Liver (tissue), 9 donors: ENCODE data around the gene PPP1R14D. TPM values are rescaled to one million over a fixed set of nuclear protein-coding genes. Genes with fewer than 3 reads are reported as not detected.

Source experiments
- DNase-seq: peaks from one replicate; pipeline ENCODE4 v3.0.0-alpha.2; 2017; ENCODE audit warnings: low spot score
- H3K27ac ChIP-seq, 2 donors: one replicate each; pipeline ENCODE4 v1.7.0; 2013; ENCODE audit warnings: inconsistent platforms in 2 of 2, low read length in 2 of 2, control low read depth in 1 of 2, low read depth in 1 of 2, mild to moderate bottlenecking in 1 of 2
- H3K27me3 ChIP-seq, 4 donors: one replicate each; pipeline versions ENCODE4 v1.6.1 to v1.7.0; 2013; ENCODE audit warnings: low read length in 3 of 4, inconsistent platforms in 1 of 4, mild to moderate bottlenecking in 1 of 4, moderate library complexity in 1 of 4; ENCODE audit not compliant: control insufficient read depth in 4 of 4, insufficient read depth in 4 of 4
- H3K36me3 ChIP-seq, 4 donors: one replicate each; pipeline versions ENCODE4 v1.6.1 to v1.7.0; 2013; ENCODE audit warnings: low read length in 3 of 4, mild to moderate bottlenecking in 3 of 4, low read depth in 1 of 4, moderate library complexity in 1 of 4; ENCODE audit not compliant: control insufficient read depth in 4 of 4, insufficient read depth in 3 of 4
- H3K4me1 ChIP-seq, 4 donors: one replicate each; pipeline versions ENCODE4 v1.6.1 to v1.7.0; 2013; ENCODE audit warnings: low read length in 3 of 4, mild to moderate bottlenecking in 3 of 4, moderate library complexity in 1 of 4; ENCODE audit not compliant: control insufficient read depth in 4 of 4, insufficient read depth in 4 of 4
- H3K4me3 ChIP-seq, 3 donors: one replicate each; pipeline versions ENCODE4 v1.6.1 to v1.7.0; 2013; ENCODE audit warnings: low read length in 3 of 3, control low read depth in 1 of 3, low read depth in 1 of 3, mild to moderate bottlenecking in 1 of 3
- H3K9ac ChIP-seq, 2 donors: one replicate each; pipeline ENCODE4 v1.7.0; 2013; ENCODE audit warnings: low read length in 2 of 2, mild to moderate bottlenecking in 2 of 2, moderate library complexity in 2 of 2, control low read depth in 1 of 2, low read depth in 1 of 2
- H3K9me3 ChIP-seq, 4 donors: one replicate each; pipeline versions ENCODE4 v1.6.1 to v1.7.0; 2013; ENCODE audit warnings: low read length in 3 of 4; ENCODE audit not compliant: control insufficient read depth in 4 of 4
- ATF3 ChIP-seq: IDR thresholded peaks from 2 replicates; pipeline ENCODE4 v1.6.1; 2016; ENCODE audit warnings: antibody characterized with exemption
- CTCF ChIP-seq: fragments of 150-350 bp; IDR thresholded peaks from 2 replicates; pipeline ENCODE4 v1.5.1; 2017; ENCODE audit warnings: improper control_type of control experiment, low read depth, low read length; ENCODE audit not compliant: missing input control
- EGR1 ChIP-seq, 2 donors: IDR thresholded peaks; 2 replicates each; pipeline ENCODE4 v1.6.1; 2016 to 2018; ENCODE audit warnings: antibody characterized with exemption in 2 of 2, low read depth in 2 of 2
- FOXA1 ChIP-seq: IDR thresholded peaks from 2 replicates; pipeline ENCODE4 v1.6.1; 2016; ENCODE audit warnings: antibody characterized with exemption
- FOXA2 ChIP-seq: IDR thresholded peaks from 2 replicates; pipeline ENCODE4 v1.6.1; 2016; ENCODE audit warnings: antibody characterized with exemption
- GABPA ChIP-seq, 2 donors: IDR thresholded peaks in 1 of 2; conservative IDR thresholded peaks in 1 of 2; 2 replicates each; pipeline ENCODE4 v1.6.1; 2016; ENCODE audit warnings: antibody characterized with exemption in 2 of 2, mild to moderate bottlenecking in 1 of 2, moderate library complexity in 1 of 2
- HNF4A ChIP-seq, 2 donors: conservative IDR thresholded peaks; 2 replicates each; pipeline ENCODE4 v1.6.1; 2016; ENCODE audit warnings: antibody characterized with exemption in 2 of 2, mild to moderate bottlenecking in 2 of 2
- HNF4G ChIP-seq: IDR thresholded peaks from 2 replicates; pipeline ENCODE4 v1.6.1; 2016; ENCODE audit warnings: antibody characterized with exemption
- JUND ChIP-seq, 2 donors: IDR thresholded peaks; 2 replicates each; pipeline ENCODE4 v1.6.1; 2016; ENCODE audit warnings: antibody characterized with exemption in 2 of 2
- MAX ChIP-seq: IDR thresholded peaks from 2 replicates; pipeline ENCODE4 v1.6.1; 2016; ENCODE audit warnings: antibody characterized with exemption
- RAD21 ChIP-seq, 2 donors: IDR thresholded peaks; 2 replicates each; pipeline ENCODE4 v1.6.1; 2016; ENCODE audit warnings: antibody characterized with exemption in 2 of 2, mild to moderate bottlenecking in 2 of 2
- REST ChIP-seq: IDR thresholded peaks from 2 replicates; pipeline ENCODE4 v1.6.1; 2016; ENCODE audit warnings: antibody characterized with exemption, mild to moderate bottlenecking
- SP1 ChIP-seq: IDR thresholded peaks from 2 replicates; pipeline ENCODE4 v1.6.1; 2018; ENCODE audit warnings: antibody characterized with exemption, mild to moderate bottlenecking
- TAF1 ChIP-seq: conservative IDR thresholded peaks from 2 replicates; pipeline ENCODE4 v1.6.1; 2016; ENCODE audit warnings: antibody characterized with exemption, mild to moderate bottlenecking
- YY1 ChIP-seq: IDR thresholded peaks from 2 replicates; pipeline ENCODE4 v1.6.1; 2016; ENCODE audit warnings: antibody characterized with exemption, mild to moderate bottlenecking
- WGBS: extraction: QIAGEN DNeasy Blood & Tissue Kit; methylation state at CpG from one replicate; pipeline ENCODE4 v1.1.7; 2013; 5-methylcytosine and 5-hydroxymethylcytosine counted together
- polyA plus RNA-seq, 2 donors: library from polyadenylated mRNA; stranded (reverse) in 1 of 2; unstranded in 1 of 2; fragments of 200-250 nt in 1 of 2; fragments of >200 nt in 1 of 2; fragmentation: Nextera tagmentation in 1 of 2; extraction: Ambion mirVana in 1 of 2; gene quantifications; one replicate each; pipeline versions ENCODE4 v1.2.1 to v1.2.3, GENCODE V29; 2013 to 2015
- total RNA-seq, 2 donors: library from RNA; depleted of rRNA; stranded (reverse); fragments of >200 nt; gene quantifications; one replicate each; pipeline ENCODE4 v1.2.3, GENCODE V29; 2014
- donor health status: healthy.
- donor health status: healthy.
- donor health status: healthy.
- donor health status: healthy.
- donor health status: healthy.

Gene PPP1R14D
- total and polyA plus RNA-seq, 4 donors = not detected

- no peak for DNase-seq
- no peak overlapping the region for H3K9ac ChIP-seq
- 89% methylated on average over 1 of the region's 1 CpG for WGBS
- H3K27ac ChIP-seq = no peak overlapping the region
- no peaks in the 10 kb centered on the region for H3K9me3 ChIP-seq
- TF ChIP-seq REST (no peak), TAF1 (no peak), FOXA1 (no peak), EGR1 (IDR thresholded peaks at IDR 0.05; ENCODE audit: low read depth in 2 of 2) (no peak), JUND (IDR thresholded peaks at IDR 0.05) (no peak), SP1 (no peak), CTCF (no peak), MAX (no peak), YY1 (no peak), GABPA (IDR thresholded peaks at IDR 0.05 in 1 of 2, conservative IDR thresholded peaks at IDR 0.05 in 1 of 2) (no peak), FOXA2 (no peak), HNF4A (conservative IDR thresholded peaks at IDR 0.05) (no peak), ATF3 (no peak), HNF4G (no peak)
- H3K4me1 ChIP-seq = no peaks in the 10 kb centered on the region
- no peaks in the 10 kb centered on the region for H3K27me3 ChIP-seq
- no peak overlapping the region for H3K4me3 ChIP-seq
- no peaks in the 10 kb centered on the region for H3K36me3 ChIP-seq
Measured at GRCh38 chr15:40823572-40824343, 4.8 kb downstream of the PPP1R14D start.

GRCh38 chr15:40821195-40821594 lies 7.3 kb downstream of the PPP1R14D start:
- DNase-seq = no peak
- no peaks in the 10 kb centered on the region for H3K4me1 ChIP-seq
- no peaks in the 10 kb centered on the region for H3K27me3 ChIP-seq
- 98% methylated on average over 2 of the region's 2 CpGs for WGBS
- H3K9ac ChIP-seq = no peak overlapping the region
- H3K27ac ChIP-seq = no peak overlapping the region
- no peaks in the 10 kb centered on the region for H3K9me3 ChIP-seq
- no peak overlapping the region for H3K4me3 ChIP-seq
- no peaks in the 10 kb centered on the region for H3K36me3 ChIP-seq
- TF ChIP-seq FOXA2 (no peak), YY1 (no peak), GABPA (IDR thresholded peaks at IDR 0.05 in 1 of 2, conservative IDR thresholded peaks at IDR 0.05 in 1 of 2) (no peak), CTCF (no peak), EGR1 (IDR thresholded peaks at IDR 0.05; ENCODE audit: low read depth in 2 of 2) (no peak), FOXA1 (no peak), ATF3 (no peak), TAF1 (no peak), HNF4A (conservative IDR thresholded peaks at IDR 0.05) (no peak), HNF4G (no peak), JUND (IDR thresholded peaks at IDR 0.05) (no peak), RAD21 (IDR thresholded peaks at IDR 0.05) (no peak), REST (no peak)
